ENCODE measurements around the gene A2M. TPM values are rescaled to one million over a fixed set of nuclear protein-coding genes. Genes with fewer than 3 reads are reported as not detected.

The A2M gene
- total RNA-seq, 3 donors from 2014 or later = 276 to 457 (median 281) TPM

GRCh38 chr12:9032202-9032964 lies 83.3 kb downstream of the A2M start:
- Histone ChIP-seq H3K27me3 (no peaks in the 10 kb centered on the region), H3K4me3 (no peak overlapping the region), H3K4me1 (no peaks in the 10 kb centered on the region), H3K36me3 (no peaks in the 10 kb centered on the region), H3K27ac (no peak overlapping the region), H3K9me3 (no peaks in the 10 kb centered on the region)
- DNase-seq (ENCODE audit: low spot score in 2 of 2) = no peak
- no peak for TF ChIP-seq CTCF (IDR thresholded peaks at IDR 0.05)
- TF ChIP-seq POLR2AphosphoS5 (IDR thresholded peaks at IDR 0.05) = no peak
- TF ChIP-seq POLR2A (IDR thresholded peaks at IDR 0.05) = no peak
- intact Hi-C loops (cut with DNase I; ENCODE audit: low total_unique reads) = no loop called here

GRCh38 chr12:9030776-9031175 lies 84.9 kb downstream of the A2M start:
- no peaks in the 10 kb centered on the region for H3K9me3 ChIP-seq
- H3K27me3 ChIP-seq = no peaks in the 10 kb centered on the region
- H3K27ac ChIP-seq = no peak overlapping the region
- DNase-seq (ENCODE audit: low spot score in 2 of 2) = no peak
- H3K4me1 ChIP-seq = no peaks in the 10 kb centered on the region
- intact Hi-C loops (cut with DNase I; ENCODE audit: low total_unique reads) = no loop called here
- no peak overlapping the region for H3K4me3 ChIP-seq
- no peaks in the 10 kb centered on the region for H3K36me3 ChIP-seq
- no peak for TF ChIP-seq CTCF (IDR thresholded peaks at IDR 0.05)
- TF ChIP-seq POLR2A (IDR thresholded peaks at IDR 0.05) = no peak
- no peak for TF ChIP-seq POLR2AphosphoS5 (IDR thresholded peaks at IDR 0.05)

GRCh38 chr12:9027161-9028059 lies 88.3 kb downstream of the A2M start:
- Histone ChIP-seq H3K4me3 (no peak overlapping the region), H3K9me3 (no peaks in the 10 kb centered on the region), H3K27ac (no peak overlapping the region), H3K4me1 (no peaks in the 10 kb centered on the region), H3K27me3 (no peaks in the 10 kb centered on the region), H3K36me3 (no peaks in the 10 kb centered on the region)
- intact Hi-C loops (cut with DNase I; ENCODE audit: low total_unique reads) = no loop called here
- DNase-seq (ENCODE audit: low spot score in 2 of 2) = no peak
- no peak for TF ChIP-seq POLR2AphosphoS5 (IDR thresholded peaks at IDR 0.05)
- TF ChIP-seq CTCF (IDR thresholded peaks at IDR 0.05) = no peak
- TF ChIP-seq POLR2A (IDR thresholded peaks at IDR 0.05) = no peak

GRCh38 chr12:9024512-9024911 lies 91.2 kb downstream of the A2M start:
- Histone ChIP-seq H3K4me3 (no peak overlapping the region), H3K36me3 (no peaks in the 10 kb centered on the region), H3K27ac (no peak overlapping the region), H3K27me3 (no peaks in the 10 kb centered on the region), H3K9me3 (no peaks in the 10 kb centered on the region), H3K4me1 (no peaks in the 10 kb centered on the region)
- no peak for DNase-seq (ENCODE audit: low spot score in 2 of 2)
- TF ChIP-seq CTCF (IDR thresholded peaks at IDR 0.05) (no peak), POLR2A (IDR thresholded peaks at IDR 0.05) (no peak), POLR2AphosphoS5 (IDR thresholded peaks at IDR 0.05) (no peak)
- intact Hi-C loops (cut with DNase I; ENCODE audit: low total_unique reads) = no loop called here

- TF ChIP-seq CTCF (IDR thresholded peaks at IDR 0.05) = no peak
- TF ChIP-seq POLR2A (IDR thresholded peaks at IDR 0.05) = no peak
- no peak for TF ChIP-seq POLR2AphosphoS5 (IDR thresholded peaks at IDR 0.05)
- Histone ChIP-seq H3K36me3 (no peaks in the 10 kb centered on the region), H3K4me1 (no peaks in the 10 kb centered on the region), H3K9me3 (peaks cover 0 to 8% of the 10 kb centered on the region in 2 donors), H3K4me3 (no peak overlapping the region), H3K27ac (no peak overlapping the region), H3K27me3 (no peaks in the 10 kb centered on the region)
- DNase-seq (ENCODE audit: low spot score in 2 of 2) = no peak
- intact Hi-C loops (cut with DNase I; ENCODE audit: low total_unique reads) = no loop called here
These were observed 93.1 kb downstream of the A2M start for GRCh38 chr12:9022592-9022991.
